Superior temporal gyrus (tissue), 1 donor: ENCODE results near the gene COASY.
"Not testable (repeated sequence)": the region's sequence is repeated elsewhere in the genome, so short reads cannot be mapped to it uniquely, and the experiment has no call there.

Experiments
- DNase-seq: peaks from one replicate; pipeline ENCODE4 v3.0.0-alpha.2; 2016; ENCODE audit errors: extremely low spot score

Gene COASY

DNA sequence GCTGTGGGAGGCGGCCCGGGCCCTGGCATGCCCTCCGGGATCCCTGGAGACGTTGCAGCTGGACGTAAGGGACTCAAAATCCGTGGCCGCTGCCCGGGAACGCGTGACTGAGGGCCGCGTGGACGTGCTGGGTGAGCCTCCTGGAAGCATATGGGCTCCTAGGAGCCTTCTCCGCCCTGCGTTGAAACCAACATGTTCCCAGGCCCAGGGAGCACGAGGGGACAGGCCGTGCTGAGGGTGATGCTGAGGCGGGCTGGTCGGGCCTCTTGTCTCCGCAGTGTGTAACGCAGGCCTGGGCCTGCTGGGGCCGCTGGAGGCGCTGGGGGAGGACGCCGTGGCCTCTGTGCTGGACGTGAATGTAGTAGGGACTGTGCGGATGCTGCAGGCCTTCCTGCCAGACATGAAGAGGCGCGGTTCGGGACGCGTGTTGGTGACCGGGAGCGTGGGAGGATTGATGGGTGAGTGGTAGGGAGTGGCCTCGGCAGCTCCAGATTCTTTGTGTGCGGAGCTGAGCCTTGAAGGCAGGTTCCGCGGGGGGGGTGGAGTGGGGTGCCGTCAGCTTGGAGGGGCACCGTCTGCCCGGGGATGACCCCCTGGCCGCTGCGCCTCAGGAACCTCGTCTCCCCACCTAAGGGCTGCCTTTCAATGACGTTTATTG is 8.7 kb upstream of the COASY start:
- DNase-seq: no peak

DNA sequence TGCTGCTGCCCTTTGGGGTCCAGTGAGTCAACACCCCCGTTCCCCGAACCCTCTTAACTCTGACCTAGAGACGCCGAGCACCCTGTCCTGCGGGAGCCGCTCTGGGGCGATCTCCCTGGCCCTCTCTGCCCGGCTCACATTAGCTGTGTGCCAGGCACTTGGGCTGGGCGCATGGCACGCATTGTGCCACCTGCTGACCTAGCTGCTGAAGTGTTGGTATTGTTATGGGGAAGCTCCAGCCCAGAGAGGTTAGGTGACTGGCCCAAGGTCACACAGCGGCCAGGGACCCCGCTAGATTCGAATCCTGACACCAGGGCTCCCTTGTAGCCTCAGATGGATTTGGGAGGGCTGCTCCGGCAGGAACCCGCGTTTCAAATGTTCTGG is 8.1 kb upstream of the COASY start:
- DNase-seq: no peak

DNA sequence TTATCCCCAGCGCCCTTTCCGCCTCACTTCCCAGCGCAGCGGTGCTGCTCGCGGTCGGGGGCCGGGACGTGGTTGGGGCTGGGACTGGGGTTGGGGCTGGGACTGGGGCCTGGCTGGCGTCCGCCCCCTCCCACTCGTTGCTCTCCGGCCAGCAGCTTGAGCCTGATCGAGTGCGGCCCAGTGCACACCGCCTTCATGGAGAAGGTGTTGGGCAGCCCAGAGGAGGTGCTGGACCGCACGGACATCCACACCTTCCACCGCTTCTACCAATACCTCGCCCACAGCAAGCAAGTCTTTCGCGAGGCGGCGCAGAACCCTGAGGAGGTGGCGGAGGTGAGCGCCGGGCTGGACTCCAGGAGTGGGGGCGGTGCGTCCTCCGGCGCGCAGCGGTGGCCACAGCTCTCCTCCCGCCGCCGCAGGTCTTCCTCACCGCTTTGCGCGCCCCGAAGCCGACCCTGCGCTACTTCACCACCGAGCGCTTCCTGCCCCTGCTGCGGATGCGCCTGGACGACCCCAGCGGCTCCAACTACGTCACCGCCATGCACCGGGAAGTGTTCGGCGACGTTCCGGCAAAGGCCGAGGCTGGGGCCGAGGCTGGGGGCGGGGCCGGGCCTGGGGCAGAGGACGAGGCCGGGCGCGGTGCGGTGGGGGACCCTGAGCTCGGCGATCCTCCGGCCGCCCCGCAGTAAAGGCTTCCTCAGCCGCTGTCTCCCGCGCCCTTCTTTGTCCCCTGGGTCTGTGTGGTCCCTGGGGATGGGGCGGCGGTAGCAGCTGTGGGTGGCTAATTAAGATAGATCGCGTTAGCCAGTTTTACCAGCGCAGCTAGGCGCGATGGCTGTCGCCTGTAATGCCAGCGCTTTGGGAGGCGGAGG is 7.5 kb upstream of the COASY start:
- peak; percentile 79 for DNase-seq

DNA sequence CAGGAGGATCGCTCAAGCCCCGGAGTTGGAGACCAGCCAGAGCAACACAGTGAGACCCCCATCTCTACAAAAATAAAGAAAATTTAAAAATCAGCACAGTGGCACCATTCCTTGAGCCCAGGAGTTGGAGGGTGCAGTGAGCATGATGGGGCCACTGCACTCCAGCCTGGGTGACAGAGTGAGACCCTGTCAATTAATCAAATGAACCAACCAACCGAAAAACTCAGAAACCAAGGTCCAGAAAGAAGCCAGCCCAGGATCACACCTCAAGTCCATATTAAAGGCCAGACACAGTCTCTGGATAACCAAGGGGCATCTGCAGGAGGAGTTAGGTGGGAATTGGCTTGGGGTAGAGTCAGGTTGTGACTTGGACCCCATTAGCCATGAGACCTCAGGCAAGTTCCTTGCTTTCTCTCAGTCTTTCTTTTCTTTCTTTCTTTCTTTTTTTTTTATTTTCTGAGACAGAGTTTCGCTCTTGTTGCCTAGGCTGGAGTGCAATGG is 6.8 kb upstream of the COASY start:
- no peak for DNase-seq

DNA sequence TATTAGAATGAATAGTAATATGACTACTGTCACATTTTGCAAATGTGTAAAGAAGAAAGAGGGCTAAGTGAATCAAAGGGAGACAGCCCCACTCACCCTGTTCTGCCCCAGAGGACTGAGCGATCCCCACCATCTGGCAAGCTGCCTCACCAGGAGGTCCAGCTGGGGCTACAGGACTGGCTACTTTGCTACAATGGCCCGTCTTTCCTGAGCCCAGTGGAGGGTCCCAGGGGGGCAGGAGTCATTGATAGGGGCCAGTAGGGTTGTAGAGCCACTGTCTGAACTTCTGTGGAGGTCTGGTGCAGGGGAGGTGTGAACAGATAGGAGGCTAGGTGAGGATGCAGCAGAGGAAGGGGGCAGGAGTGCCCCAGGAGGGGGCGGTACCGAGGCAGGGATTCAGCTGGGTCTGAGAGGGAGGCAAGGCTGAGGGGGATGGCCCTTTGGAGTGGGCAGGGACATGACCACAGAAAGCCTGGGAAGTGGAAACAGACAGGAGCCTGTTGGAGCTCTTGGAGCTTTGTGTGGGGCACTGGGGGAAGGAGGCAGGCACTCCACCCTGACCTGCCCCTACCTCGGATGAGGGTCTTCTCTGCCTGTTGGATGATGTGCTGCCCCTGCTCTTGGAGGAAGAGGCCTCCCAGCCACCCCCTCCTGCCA is 5.9 kb upstream of the COASY start:
- not testable (repeated sequence) for DNase-seq

DNA sequence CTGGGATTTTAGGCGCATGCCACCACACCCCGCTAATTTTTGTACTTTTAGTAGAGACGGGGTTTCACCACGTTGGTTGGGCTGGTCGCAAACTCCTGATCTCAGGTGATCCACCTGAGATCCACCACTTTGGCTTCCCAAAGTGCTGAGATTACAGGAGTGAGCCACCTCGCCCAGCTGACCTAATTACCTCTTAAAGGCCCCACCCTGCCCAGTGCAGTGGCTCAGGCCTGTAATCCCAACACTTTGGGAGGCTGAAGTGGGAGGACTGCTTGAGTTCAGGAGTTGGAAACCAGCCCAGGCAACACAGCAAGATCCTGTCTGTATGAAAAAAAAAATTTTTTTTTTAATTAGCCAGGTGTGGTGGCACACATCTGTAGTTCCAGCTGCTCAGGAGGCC is 2.9 kb upstream of the COASY start:
- DNase-seq: no peak

DNA sequence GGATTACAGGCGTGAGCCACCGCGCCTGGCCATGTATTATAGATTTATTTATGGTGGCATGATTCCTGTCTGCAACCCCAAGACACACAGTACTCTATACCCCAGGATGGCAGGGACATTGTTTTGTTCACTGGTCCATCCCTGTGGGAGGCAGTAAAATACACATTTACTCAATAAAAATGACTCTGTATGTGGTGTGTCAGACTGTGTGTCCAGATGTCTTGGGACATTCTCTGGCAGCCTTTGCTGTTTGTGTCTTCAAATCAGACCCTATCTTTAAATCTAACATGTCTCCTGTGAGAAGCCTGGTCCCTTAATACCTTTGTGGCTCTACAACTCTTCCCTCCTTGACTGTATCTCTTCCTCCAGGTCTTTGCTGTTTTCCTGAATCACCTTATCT is 1.7 kb upstream of the COASY start:
- DNase-seq: no peak

DNA sequence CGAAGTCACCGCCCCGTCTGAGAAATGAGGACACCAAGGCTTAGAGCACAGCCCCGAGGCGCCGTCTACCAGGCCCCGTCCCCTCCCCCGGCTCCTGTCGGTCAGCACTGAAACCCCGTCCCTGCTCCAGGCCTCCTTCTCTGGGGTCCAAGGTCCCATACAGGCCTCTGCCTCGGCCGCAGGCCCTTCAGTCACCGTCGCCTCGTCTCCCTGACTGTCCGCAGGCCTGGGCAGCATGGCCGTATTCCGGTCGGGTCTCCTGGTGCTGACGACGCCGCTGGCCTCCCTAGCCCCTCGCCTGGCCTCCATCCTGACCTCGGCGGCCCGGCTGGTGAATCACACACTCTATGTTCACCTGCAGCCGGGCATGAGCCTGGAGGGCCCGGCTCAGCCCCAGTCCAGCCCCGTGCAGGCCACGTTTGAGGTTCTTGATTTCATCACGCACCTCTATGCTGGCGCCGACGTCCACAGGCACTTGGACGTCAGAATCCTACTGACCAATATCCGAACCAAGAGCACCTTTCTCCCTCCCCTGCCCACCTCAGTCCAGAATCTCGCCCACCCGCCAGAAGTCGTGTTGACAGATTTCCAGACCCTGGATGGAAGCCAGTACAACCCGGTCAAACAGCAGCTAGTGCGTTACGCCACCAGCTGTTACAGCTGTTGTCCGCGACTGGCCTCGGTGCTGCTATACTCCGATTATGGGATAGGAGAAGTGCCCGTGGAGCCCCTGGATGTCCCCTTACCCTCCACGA is 617 bp downstream of the COASY start:
- DNase-seq: no peak

DNA sequence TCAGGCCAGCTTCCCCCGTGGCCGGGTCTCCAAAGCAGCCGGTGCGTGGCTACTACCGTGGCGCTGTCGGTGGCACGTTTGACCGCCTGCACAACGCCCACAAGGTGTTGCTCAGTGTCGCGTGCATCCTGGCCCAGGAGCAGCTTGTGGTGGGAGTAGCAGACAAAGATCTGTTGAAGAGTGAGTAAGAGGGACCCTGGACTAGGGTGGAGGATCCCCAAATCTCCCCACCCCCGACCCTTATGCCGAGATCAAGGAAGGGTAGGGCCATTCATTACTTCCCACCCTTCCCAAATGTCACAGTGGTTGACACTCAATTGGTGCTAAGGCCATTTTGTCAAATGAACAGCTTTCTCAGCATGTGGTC is 1.2 kb downstream of the COASY start:
- no peak for DNase-seq

DNA sequence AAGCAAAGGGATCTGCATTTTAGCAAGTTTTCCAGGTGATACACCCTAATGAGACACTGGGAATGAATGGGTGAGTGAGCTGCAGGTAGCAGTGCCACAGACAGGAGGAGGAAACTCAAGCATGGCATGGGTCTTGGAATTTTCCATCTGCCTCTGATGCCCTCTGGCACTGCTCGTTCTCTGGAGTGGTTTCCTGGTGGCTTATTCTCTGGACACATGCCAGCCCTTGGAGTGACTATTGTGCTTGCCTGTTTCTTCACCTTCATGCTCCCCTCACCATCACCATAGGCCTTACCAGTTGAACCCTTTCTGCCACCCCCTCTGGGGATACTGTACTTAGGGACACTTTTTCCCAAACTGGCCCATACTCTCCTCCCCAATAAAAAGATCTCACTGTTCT is 1.6 kb downstream of the COASY start:
- DNase-seq: no peak

DNA sequence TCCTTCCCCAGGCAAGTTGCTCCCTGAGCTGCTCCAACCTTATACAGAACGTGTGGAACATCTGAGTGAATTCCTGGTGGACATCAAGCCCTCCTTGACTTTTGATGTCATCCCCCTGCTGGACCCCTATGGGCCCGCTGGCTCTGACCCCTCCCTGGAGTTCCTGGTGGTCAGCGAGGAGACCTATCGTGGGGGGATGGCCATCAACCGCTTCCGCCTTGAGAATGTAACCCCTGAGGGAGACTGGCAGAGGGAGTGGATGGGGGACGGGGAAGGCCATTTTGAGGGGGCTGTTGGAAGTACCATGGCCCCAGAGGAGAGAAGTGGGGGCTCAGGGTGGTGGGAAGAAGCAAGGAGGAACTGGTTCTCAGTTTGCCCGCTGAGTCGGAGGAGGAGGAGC is 2.0 kb downstream of the COASY start:
- DNase-seq: no peak

DNA sequence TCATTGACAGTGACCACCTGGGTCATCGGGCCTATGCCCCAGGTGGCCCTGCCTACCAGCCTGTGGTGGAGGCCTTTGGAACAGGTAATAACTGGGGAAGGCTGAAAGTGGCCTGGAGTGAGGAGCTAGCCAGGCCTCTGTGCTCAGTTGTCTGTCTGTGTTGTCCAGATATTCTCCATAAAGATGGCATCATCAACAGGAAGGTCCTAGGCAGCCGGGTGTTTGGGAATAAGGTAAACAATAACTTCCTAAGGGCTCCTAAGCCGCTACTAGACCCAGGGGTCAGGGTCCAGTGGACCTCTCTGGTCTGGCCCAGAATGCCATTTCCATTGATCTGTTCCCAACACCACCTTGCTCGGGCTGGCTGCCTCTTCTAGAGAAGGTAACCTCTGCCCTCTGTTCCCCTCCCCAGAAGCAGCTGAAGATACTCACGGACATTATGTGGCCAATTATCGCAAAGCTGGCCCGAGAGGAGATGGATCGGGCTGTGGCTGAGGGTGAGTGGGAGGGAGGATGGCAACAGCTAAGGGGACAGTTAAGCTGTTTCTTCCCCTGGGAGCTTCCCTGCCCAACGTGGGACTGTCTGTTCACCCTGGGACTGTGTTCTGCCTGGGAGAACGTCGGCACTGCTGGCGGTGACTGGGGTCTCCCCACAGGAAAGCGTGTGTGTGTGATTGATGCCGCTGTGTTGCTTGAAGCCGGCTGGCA is 3.0 kb downstream of the COASY start:
- no peak for DNase-seq

DNA sequence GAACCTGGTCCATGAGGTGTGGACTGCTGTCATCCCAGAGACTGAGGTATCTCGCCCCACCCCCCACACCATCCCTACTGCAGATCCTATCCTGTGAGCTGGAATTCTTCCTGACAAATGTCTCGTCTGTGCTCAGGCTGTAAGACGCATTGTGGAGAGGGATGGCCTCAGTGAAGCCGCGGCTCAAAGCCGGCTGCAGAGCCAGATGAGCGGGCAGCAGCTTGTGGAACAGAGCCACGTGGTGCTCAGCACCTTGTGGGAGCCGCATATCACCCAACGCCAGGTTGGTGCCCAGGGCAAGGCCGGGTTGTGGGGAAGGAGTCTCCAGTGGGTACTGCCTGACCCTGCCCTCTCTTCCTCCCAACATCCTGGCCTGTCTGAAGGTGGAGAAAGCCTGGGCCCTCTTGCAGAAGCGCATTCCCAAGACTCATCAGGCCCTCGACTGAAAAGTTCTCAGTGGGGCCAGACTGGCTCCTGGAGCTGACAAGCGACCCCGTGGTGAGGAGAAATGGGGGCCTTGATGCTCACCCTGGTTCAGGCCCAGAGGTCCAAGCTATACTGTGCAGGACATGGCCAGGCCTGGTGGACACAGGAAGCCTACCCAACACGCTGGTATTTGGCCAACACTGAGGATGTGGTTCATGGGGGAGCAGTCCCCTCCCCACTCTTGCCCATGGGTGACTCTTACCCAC is 3.7 kb downstream of the COASY start:
- no peak for DNase-seq

DNA sequence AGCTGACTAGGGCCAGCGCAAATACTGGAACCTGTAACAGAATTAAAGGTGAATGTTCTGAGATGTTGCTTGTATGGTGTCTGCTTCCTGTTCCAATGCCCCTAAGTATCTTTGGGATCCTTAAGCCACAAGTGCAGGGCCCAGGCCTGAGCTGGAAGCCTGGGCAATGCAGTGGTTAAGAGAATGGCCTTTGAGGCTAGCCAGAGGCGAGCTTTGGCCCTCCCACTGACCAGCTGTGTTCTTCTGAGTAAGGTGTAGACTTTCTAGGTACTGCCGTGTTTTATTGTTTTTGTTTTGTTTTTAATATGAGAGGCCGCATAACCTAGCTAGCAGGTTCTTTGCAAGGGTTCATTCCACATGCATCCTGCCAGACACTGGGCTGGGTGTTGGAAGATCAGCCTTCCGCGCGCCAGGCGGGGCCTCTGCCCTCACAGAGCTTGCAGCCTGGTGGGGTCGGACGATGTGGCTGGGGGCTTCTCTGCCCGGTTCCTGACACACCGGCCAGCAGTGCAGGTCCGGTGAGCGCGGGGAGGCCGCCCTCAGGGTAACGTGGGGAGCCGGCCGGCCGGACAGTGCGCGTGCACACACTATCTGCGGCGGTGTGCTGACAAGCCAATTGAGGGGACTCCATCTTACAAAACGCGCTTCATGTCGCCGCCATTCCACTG is 4.4 kb downstream of the COASY start:
- no peak for DNase-seq

DNA sequence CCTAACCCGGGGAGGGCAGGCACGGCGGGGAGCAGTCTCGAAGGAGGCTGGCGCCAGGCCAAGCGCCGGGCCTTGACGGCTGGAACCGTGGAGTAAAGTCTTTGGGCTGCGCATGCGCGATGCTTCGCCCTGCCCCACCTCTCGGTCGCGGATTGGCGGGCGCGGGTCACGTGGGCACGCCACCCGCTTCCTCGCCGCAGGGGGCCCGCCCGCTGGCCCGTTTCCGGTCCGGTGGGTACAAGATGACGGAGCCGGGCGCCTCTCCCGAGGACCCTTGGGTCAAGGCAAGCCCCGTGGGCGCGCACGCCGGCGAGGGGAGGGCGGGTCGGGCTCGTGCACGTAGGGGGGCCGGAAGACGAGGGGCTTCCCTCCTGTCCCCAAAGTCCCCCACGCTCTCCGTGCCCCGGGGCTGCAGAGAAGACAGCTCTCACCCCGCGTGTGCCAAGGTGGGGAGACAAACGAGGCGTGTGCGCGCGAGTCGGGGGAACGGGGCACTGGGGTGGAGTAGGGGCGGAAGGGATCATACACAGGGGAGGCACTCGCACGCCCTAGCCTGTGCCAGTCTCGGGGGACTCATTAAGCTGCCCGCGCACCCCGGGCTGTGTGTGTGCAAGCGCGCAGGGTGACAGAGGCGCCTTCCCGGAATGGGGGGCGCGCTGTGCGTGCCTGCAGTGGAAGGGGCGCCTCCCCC is 5.1 kb downstream of the COASY start, which contains the start of gene MLX:
Gene MLX, plus strand, starts transcription at position 218 of the 691 bp plus-strand sequence. Its CDS starts 25 bp downstream, at position 243.
- DNase-seq: peak; percentile 95

DNA sequence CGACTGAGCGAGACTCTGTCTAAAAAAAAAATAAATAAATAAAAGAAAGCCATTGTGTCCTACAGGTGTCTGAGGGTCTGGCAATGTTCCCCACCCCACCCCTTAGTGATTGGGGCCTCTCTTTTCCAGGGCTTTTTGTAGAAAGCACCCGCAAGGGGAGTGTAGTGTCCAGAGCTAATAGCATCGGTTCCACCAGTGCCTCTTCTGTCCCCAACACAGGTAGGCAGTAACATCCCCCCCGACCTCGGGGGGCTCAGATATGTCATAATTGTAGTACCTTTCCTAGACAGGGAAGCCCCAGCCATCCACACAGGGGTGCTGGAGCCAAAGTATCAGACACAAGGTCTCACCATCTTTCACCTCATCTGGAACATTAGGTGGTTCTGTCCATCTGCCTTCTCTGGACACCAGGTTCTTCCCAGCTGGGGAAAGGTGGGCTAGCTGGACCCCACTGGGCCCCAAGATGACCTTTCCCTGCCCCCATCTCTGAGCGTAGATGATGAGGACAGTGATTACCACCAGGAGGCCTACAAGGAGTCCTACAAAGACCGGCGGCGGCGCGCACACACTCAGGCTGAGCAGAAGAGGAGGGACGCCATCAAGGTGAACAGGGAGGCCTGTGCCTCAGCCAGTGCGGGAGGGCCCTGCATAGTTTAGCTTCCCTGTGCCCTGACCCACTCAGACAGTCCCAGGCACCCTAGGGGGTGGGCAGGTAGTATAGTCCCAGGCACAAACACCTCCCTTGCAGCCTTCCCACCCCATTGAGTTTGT is 6.6 kb downstream of the COASY start:
- no peak for DNase-seq

DNA sequence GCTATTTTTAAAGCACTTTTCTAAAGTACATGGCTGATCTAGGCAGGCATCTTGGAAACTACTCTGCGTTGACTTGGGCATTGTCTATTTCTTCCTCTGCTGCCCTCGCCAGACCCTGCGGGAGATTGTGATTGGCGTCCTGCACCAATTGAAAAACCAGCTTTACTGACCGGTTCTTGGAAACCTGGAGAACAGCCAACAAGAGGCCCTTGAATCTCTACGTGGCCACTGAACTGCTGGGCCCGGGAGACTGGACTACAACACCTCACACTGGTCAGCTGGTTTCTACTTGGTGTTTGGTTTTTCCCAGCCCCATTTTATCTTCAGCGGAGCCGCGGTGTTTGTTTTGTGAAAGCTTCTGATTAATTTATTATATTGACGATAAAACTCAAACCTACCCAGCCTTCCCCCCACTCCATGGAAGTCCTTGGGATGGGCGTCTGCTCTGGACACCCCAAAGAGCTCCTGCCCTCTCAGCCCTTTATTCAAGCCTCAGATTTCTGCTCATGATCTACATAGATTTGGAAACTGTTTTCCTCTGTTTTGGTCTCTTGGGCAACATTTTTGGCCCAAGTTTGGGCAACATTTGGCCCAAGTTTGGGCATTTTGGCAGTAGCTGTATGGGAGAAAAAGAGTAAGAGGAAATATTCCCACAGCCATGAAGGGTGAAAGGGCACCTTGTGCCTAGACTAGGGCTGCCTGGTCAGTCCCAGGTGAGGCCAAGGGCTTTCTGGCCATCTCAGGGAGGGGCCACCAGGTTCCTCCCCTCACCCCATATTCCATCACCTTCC is 9.7 kb downstream of the COASY start:
- DNase-seq: no peak

DNA sequence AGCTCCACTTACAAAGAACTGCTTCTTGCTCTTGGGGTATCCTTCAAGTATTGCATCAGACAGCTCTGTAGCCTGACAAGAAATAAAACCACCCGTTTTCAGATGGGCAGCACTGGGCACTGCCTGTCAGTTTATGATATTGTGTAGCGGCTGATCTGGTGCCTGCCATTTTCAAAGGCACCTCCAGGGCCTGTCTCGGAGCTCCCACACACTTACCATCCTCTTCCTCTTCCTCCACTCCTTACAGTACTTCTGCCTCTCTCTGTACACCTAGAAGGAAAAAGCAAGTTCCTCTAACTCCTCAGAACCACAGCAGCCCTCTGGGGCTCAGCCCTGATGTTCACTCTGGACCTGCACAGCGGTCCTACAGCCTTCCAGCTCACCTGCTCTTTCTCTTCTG is 11.1 kb downstream of the COASY start:
- DNase-seq: no peak
